Measurements from ENCODE around the gene ZNF606. TPM values are rescaled to one million over a fixed set of nuclear protein-coding genes. Genes with fewer than 3 reads are reported as not detected.

ZNF606 gene
- total and polyA plus RNA-seq, 2 experiments from 2014 or later, result 13.6 to 55.6 TPM

- H3K4me3 ChIP-seq, result peak within 1 kb of the TSS; percentile 98
- DNase-seq (ENCODE audit: low spot score) (peak; percentile 100), ATAC-seq (peak; percentile 98)
- Mint-ChIP-seq H3K4me1 (peaks cover 12% of the 10 kb centered on the region), H3K27ac (peak within 1 kb of the TSS; percentile 94), H3K27me3 (ENCODE audit: insufficient read depth, low read depth, poor library complexity) (peaks cover 10% of the 10 kb centered on the region), H3K36me3 (ENCODE audit: low read depth) (peaks cover 31% of the 10 kb centered on the region), H3K4me3 (peak within 1 kb of the TSS; percentile 97), H3K9me3 (peaks cover 31% of the 10 kb centered on the region)
- peaks cover 20% of the 10 kb centered on the region for H4K20me1 ChIP-seq (replicated peaks; ENCODE audit: insufficient read depth)
- TF ChIP-seq CTCF (conservative IDR thresholded peaks at IDR 0.05; ENCODE audit: low read depth in 2 of 2) (peak; percentile 56 to 76), POLR2AphosphoS5 (IDR thresholded peaks at IDR 0.05; ENCODE audit: low read depth) (peak; percentile 62), JUNB (IDR thresholded peaks at IDR 0.05; ENCODE audit: unreplicated experiment) (no peak), ETS1 (IDR thresholded peaks at IDR 0.05) (peak; percentile 77; the same call in 1 of the 2 replicates)
- 0 out of 2 replicates have a peak, but pooled peaks cover 3% of the 10 kb centered on the region for H3K9me2 ChIP-seq (ENCODE audit: insufficient read depth)
- peak within 1 kb of the TSS; percentile 74; the same call in 1 of the 2 replicates for H3K27ac ChIP-seq (ENCODE audit: low read depth)
- no peaks in the 10 kb centered on the region for H3K36me3 ChIP-seq (ENCODE audit: insufficient read depth)
- H3K79me2 ChIP-seq (replicated peaks; ENCODE audit: insufficient read depth), result peaks cover 49% of the 10 kb centered on the region
- H3K4me1 ChIP-seq (ENCODE audit: insufficient read depth), result peaks cover 8% of the 10 kb centered on the region
- no peaks in the 10 kb centered on the region for H3F3A ChIP-seq (replicated peaks; ENCODE audit: low read depth)
- H3K27me3 ChIP-seq (ENCODE audit: insufficient read depth), result no peaks in the 10 kb centered on the region
- H2AFZ ChIP-seq, result peak within 1 kb of the TSS; percentile 85
- peak within 1 kb of the TSS; percentile 100 for H3K4me2 ChIP-seq
Measured at GRCh38 chr19:57947419-57948134, 55.0 kb downstream of the ZNF606 start, which contains the start of gene ZNF256. Gene ZNF256 (minus strand): TSS chr19:57947706. CDS start chr19:57947474, 232 bp downstream.

GRCh38 chr19:57947088-57947418 is 55.6 kb downstream of the ZNF606 start:
- TF ChIP-seq POLR2AphosphoS5 (IDR thresholded peaks at IDR 0.05; ENCODE audit: low read depth) (no peak), ETS1 (IDR thresholded peaks at IDR 0.05) (no peak), EZH2 (IDR thresholded peaks at IDR 0.05; ENCODE audit: low read depth, unreplicated experiment) (no peak), ZNF114 (CRISPR knock-in tag; IDR thresholded peaks at IDR 0.05) (no peak), CTCF (conservative IDR thresholded peaks at IDR 0.05; ENCODE audit: low read depth in 2 of 2) (no peak), CREB1 (CRISPR knock-in tag; IDR thresholded peaks at IDR 0.05; ENCODE audit: low read depth) (no peak), STAT1 (IDR thresholded peaks at IDR 0.05; ENCODE audit: unreplicated experiment) (no peak), NANOG (IDR thresholded peaks at IDR 0.05; ENCODE audit: borderline replicate concordance) (no peak)
- peak overlapping the region; percentile 47; the same call in 1 of the 2 replicates for H3K27ac Mint-ChIP-seq
- peaks cover 36% of the 10 kb centered on the region for H3K36me3 Mint-ChIP-seq (ENCODE audit: low read depth)
- Histone ChIP-seq H2AFZ (peak overlapping the region; percentile 85), H3K4me3 (peak overlapping the region; percentile 98), H3K9me2 (ENCODE audit: insufficient read depth) (0 out of 2 replicates have a peak, but pooled peaks cover 3% of the 10 kb centered on the region), H4K20me1 (replicated peaks; ENCODE audit: insufficient read depth) (peaks cover 21% of the 10 kb centered on the region), H3K36me3 (ENCODE audit: insufficient read depth) (peaks cover 4% of the 10 kb centered on the region; the same call in 1 of the 2 replicates), H3K27me3 (ENCODE audit: insufficient read depth) (no peaks in the 10 kb centered on the region), H3F3A (replicated peaks; ENCODE audit: low read depth) (no peaks in the 10 kb centered on the region), H3K4me1 (ENCODE audit: insufficient read depth) (peaks cover 8% of the 10 kb centered on the region), H3K27ac (ENCODE audit: low read depth) (peak overlapping the region; percentile 74; the same call in 1 of the 2 replicates), H3K79me2 (replicated peaks; ENCODE audit: insufficient read depth) (peaks cover 53% of the 10 kb centered on the region), H3K4me2 (peak overlapping the region; percentile 100)
- H3K4me1 Mint-ChIP-seq, result peaks cover 12% of the 10 kb centered on the region
- ATAC-seq, result peak; percentile 31
- H3K27me3 Mint-ChIP-seq (ENCODE audit: insufficient read depth, low read depth, poor library complexity), result peaks cover 10% of the 10 kb centered on the region
- peak overlapping the region; percentile 97 for H3K4me3 Mint-ChIP-seq
- DNase-seq (ENCODE audit: low spot score), result no peak
- H3K9me3 Mint-ChIP-seq, result peaks cover 31% of the 10 kb centered on the region

All from GM23338 (cell line).